ENCODE measurements around the gene ERBB4. TPM values are rescaled to one million over a fixed set of nuclear protein-coding genes. Genes with fewer than 3 reads are reported as not detected.

The ERBB4 gene
- total RNA-seq, 4 donors from 2014 or later = 0.09 to 0.67 TPM; not detected in 2

- TF ChIP-seq, protein P1, sequence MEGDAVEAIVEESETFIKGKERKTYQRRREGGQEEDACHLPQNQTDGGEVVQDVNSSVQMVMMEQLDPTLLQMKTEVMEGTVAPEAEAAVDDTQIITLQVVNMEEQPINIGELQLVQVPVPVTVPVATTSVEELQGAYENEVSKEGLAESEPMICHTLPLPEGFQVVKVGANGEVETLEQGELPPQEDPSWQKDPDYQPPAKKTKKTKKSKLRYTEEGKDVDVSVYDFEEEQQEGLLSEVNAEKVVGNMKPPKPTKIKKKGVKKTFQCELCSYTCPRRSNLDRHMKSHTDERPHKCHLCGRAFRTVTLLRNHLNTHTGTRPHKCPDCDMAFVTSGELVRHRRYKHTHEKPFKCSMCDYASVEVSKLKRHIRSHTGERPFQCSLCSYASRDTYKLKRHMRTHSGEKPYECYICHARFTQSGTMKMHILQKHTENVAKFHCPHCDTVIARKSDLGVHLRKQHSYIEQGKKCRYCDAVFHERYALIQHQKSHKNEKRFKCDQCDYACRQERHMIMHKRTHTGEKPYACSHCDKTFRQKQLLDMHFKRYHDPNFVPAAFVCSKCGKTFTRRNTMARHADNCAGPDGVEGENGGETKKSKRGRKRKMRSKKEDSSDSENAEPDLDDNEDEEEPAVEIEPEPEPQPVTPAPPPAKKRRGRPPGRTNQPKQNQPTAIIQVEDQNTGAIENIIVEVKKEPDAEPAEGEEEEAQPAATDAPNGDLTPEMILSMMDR (IDR thresholded peaks at IDR 0.05) = no peak
- no peak for TF ChIP-seq POLR2A (IDR thresholded peaks at IDR 0.05)
- H3K4me3 ChIP-seq = no peak overlapping the region
- no peaks in the 10 kb centered on the region for H3K36me3 ChIP-seq
- H3K9me3 ChIP-seq = no peaks in the 10 kb centered on the region
- no peaks in the 10 kb centered on the region for H3K27me3 ChIP-seq
- no peak overlapping the region for H3K27ac ChIP-seq
- no peaks in the 10 kb centered on the region for H3K4me1 ChIP-seq
- no peak for DNase-seq
Observed at GRCh38 chr2:211898702-211899101, 639.9 kb downstream of the ERBB4 start.

DNA sequence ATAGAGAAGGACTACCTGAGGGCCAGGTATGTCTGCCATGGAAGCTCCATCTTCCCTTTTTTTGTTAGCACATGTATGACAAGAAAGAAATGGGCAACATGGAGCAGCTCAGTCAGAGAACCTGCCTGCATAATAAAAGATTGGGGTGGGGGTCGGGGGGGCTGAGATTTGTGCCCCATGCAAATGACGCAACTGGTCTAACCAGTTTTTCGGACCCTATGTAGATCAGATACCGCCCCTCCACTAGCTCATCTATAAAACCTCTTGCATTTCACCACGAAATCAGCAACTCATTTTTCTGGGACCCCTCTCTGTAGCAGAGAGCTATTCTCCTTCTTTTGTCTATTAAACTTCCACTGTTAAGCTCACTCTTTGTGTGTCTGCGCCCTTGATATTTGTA lies 657.2 kb downstream of the ERBB4 start:
- H3K4me3 ChIP-seq = no peak overlapping the region
- no peaks in the 10 kb centered on the region for H3K27me3 ChIP-seq

GRCh38 chr2:211879323-211879722 lies 659.3 kb downstream of the ERBB4 start:
- no peak for DNase-seq
- Histone ChIP-seq H3K27ac (no peak overlapping the region), H3K36me3 (no peaks in the 10 kb centered on the region), H3K4me3 (no peak overlapping the region), H3K9me3 (no peaks in the 10 kb centered on the region), H3K27me3 (no peaks in the 10 kb centered on the region), H3K4me1 (no peaks in the 10 kb centered on the region)
- TF ChIP-seq, protein P1 (IDR thresholded peaks at IDR 0.05) = no peak
- no peak for TF ChIP-seq POLR2A (IDR thresholded peaks at IDR 0.05)

More for the DNA sequence above, 657.2 kb downstream of the ERBB4 start:
- TF ChIP-seq POLR2A (IDR thresholded peaks at IDR 0.05) = no peak
- no peaks in the 10 kb centered on the region for H3K36me3 ChIP-seq
- H3K4me1 ChIP-seq = no peaks in the 10 kb centered on the region
- no peak for DNase-seq
- H3K9me3 ChIP-seq = no peaks in the 10 kb centered on the region
- H3K27ac ChIP-seq = no peak overlapping the region

DNA sequence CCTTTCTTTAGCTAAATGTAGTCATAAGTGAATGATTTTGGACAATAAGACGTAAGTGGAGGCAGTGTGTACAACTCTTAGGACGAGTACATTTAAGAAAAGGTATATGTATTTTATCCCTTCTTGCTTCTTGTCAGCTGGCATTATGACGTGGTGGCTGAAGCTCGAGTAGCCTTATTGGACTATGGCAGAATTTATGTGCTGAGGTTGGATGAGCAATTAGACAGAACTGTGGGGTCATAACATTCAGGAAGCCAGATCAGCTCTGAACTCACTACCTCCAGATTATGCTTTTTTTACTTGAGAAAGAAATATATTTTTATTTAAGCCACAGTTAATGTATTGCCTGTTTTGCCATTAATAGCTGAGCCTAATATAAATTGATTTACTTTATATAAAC lies 661.5 kb downstream of the ERBB4 start:
- TF ChIP-seq, protein P1 (IDR thresholded peaks at IDR 0.05) = no peak
- TF ChIP-seq POLR2A (IDR thresholded peaks at IDR 0.05) = no peak
- H3K36me3 ChIP-seq = no peaks in the 10 kb centered on the region
- no peak overlapping the region for H3K4me3 ChIP-seq
- no peaks in the 10 kb centered on the region for H3K27me3 ChIP-seq
- DNase-seq = no peak
- H3K9me3 ChIP-seq = no peaks in the 10 kb centered on the region
- no peak overlapping the region for H3K27ac ChIP-seq
- H3K4me1 ChIP-seq = no peaks in the 10 kb centered on the region

GRCh38 chr2:211875488-211875887 lies 663.1 kb downstream of the ERBB4 start:
- Histone ChIP-seq H3K4me1 (no peaks in the 10 kb centered on the region), H3K27me3 (no peaks in the 10 kb centered on the region), H3K36me3 (no peaks in the 10 kb centered on the region), H3K27ac (no peak overlapping the region), H3K4me3 (no peak overlapping the region), H3K9me3 (no peaks in the 10 kb centered on the region)
- no peak for TF ChIP-seq POLR2A (IDR thresholded peaks at IDR 0.05)
- TF ChIP-seq, protein P1 (IDR thresholded peaks at IDR 0.05) = no peak
- DNase-seq = no peak

- Histone ChIP-seq H3K4me3 (no peak overlapping the region), H3K27me3 (no peaks in the 10 kb centered on the region), H3K27ac (no peak overlapping the region), H3K4me1 (no peaks in the 10 kb centered on the region), H3K36me3 (no peaks in the 10 kb centered on the region), H3K9me3 (no peaks in the 10 kb centered on the region)
- no peak for DNase-seq
- TF ChIP-seq, protein P1 (IDR thresholded peaks at IDR 0.05) = no peak
- TF ChIP-seq POLR2A (IDR thresholded peaks at IDR 0.05) = no peak
Observed at GRCh38 chr2:211868996-211869533, 669.5 kb downstream of the ERBB4 start.

Data from Peyer's patch (tissue), 4 donors.